Uterus (tissue), 4 donors: ENCODE data around the gene SHC1. TPM values are rescaled to one million over a fixed set of nuclear protein-coding genes. Genes with fewer than 3 reads are reported as not detected.

Experiments used
- DNase-seq, 2 donors: peaks; one replicate each; pipeline ENCODE4 v3.0.0-alpha.2; 2019 to 2020
- H3K27ac ChIP-seq, 2 donors: fragments of 200-600 bp; sonication (generic); 1 replicate in 1 of 2; 2 replicates in 1 of 2; pipeline ENCODE4 v1.5.1; 2016 to 2018
- H3K27me3 ChIP-seq, 2 donors: fragments of 200-600 bp; sonication (generic); one replicate each; pipeline ENCODE4 v1.5.1; 2018 to 2019; ENCODE audit warnings: control low read depth in 1 of 2
- H3K36me3 ChIP-seq, 2 donors: fragments of 200-600 bp; sonication (generic); one replicate each; pipeline ENCODE4 v1.5.1; 2019; ENCODE audit warnings: control low read depth in 1 of 2
- H3K4me1 ChIP-seq, 2 donors: fragments of 200-600 bp; sonication (generic); one replicate each; pipeline ENCODE4 v1.5.1; 2018 to 2019; ENCODE audit warnings: control low read depth in 1 of 2
- H3K4me3 ChIP-seq, 2 donors: fragments of 200-600 bp; sonication (generic); 1 replicate in 1 of 2; 2 replicates in 1 of 2; pipeline ENCODE4 v1.5.1; 2018 to 2019; ENCODE audit warnings: mild to moderate bottlenecking in 1 of 2
- H3K9me3 ChIP-seq, 2 donors: fragments of 200-600 bp; sonication (generic); one replicate each; pipeline ENCODE4 v1.5.1; 2019; ENCODE audit warnings: control low read depth in 1 of 2
- POLR2A ChIP-seq, 2 donors: fragments of 450-650 bp; IDR thresholded peaks; one replicate each; pipeline ENCODE4 v1.6.1; 2016; ENCODE audit warnings: antibody characterized with exemption in 2 of 2, mild to moderate bottlenecking in 1 of 2, moderate library complexity in 1 of 2
- intact Hi-C: fragments of 100-400 bp; cut with DNase I; formaldehyde crosslinking; loops from one replicate; pipeline ENCODE4 v1.15.1; 2023; ENCODE audit warnings: low total_unique reads
- total RNA-seq, 4 donors: library from RNA; depleted of rRNA in 3 of 4; stranded (reverse); fragments of >200 nt in 3 of 4; gene quantifications; one replicate each; pipeline versions ENCODE4 v1.1.0 to v1.2.4, GENCODE V29; 2014 to 2023
- TF ChIP-seq, protein P1 (sequence below), 4 experiments: fragments of 200-600 bp in 2 of 4; fragments of 450-650 bp in 2 of 4; sonication (generic) in 2 of 4; IDR thresholded peaks; one replicate each; pipeline ENCODE4 v1.5.1; 2016 to 2019; ENCODE audit warnings: antibody characterized with exemption in 4 of 4, mild to moderate bottlenecking in 2 of 4, moderate library complexity in 1 of 4
- donor health status: DM: yes; HTN: yes; CAD: no.

The SHC1 gene
- total RNA-seq, 4 donors from 2014 or later: 93.5 to 149 (median 101) TPM

DNA sequence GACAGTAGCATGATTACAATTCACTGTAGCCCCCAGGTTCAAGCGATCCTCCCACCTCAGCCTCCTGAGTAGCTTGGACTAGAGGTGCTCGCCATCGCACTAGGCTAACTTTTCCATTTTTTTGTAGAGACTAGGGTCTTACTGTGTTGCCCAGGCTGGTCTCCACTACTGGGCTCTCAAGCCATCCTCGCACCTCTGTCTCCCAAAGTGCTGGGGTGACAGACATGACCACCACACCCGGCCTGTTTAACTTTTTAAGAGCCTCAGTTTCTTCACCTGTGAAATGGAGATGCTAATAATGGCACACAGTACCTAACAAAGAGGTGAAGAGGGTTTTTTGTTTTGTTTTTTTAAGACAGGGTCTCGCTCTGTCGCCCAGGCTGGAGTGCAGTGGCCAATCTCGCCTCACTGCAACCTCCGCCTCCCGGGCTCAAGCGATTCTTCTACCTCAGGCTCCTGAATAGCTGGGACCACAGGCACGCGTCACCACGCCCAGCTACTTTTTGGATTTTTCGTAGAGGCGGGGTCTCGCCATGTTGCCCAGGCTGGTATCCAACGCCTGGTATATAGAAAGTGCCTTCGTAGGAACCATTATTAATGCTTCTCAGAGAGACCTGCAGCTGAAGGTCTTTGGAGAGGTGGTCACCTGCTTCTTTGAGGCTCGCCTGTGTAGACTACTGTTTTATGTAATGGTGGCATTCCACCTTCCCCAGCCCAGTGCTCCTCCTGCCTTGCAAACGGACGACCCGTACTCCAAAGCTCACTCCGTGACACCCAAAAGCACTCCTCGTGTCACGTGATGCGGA lies 34.6 kb downstream of the SHC1 start:
- Histone ChIP-seq H3K4me3 (peak overlapping the region; percentile 56 to 59), H3K27me3 (no peaks in the 10 kb centered on the region), H3K4me1 (no peaks in the 10 kb centered on the region), H3K9me3 (no peaks in the 10 kb centered on the region), H3K36me3 (no peaks in the 10 kb centered on the region), H3K27ac (peak overlapping the region; percentile 93 to 98)
- no peak for DNase-seq
- TF ChIP-seq, protein P1, sequence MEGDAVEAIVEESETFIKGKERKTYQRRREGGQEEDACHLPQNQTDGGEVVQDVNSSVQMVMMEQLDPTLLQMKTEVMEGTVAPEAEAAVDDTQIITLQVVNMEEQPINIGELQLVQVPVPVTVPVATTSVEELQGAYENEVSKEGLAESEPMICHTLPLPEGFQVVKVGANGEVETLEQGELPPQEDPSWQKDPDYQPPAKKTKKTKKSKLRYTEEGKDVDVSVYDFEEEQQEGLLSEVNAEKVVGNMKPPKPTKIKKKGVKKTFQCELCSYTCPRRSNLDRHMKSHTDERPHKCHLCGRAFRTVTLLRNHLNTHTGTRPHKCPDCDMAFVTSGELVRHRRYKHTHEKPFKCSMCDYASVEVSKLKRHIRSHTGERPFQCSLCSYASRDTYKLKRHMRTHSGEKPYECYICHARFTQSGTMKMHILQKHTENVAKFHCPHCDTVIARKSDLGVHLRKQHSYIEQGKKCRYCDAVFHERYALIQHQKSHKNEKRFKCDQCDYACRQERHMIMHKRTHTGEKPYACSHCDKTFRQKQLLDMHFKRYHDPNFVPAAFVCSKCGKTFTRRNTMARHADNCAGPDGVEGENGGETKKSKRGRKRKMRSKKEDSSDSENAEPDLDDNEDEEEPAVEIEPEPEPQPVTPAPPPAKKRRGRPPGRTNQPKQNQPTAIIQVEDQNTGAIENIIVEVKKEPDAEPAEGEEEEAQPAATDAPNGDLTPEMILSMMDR (IDR thresholded peaks at IDR 0.05): no peak
- no peak for TF ChIP-seq POLR2A (IDR thresholded peaks at IDR 0.05)
- intact Hi-C loops: no loop called here

DNA sequence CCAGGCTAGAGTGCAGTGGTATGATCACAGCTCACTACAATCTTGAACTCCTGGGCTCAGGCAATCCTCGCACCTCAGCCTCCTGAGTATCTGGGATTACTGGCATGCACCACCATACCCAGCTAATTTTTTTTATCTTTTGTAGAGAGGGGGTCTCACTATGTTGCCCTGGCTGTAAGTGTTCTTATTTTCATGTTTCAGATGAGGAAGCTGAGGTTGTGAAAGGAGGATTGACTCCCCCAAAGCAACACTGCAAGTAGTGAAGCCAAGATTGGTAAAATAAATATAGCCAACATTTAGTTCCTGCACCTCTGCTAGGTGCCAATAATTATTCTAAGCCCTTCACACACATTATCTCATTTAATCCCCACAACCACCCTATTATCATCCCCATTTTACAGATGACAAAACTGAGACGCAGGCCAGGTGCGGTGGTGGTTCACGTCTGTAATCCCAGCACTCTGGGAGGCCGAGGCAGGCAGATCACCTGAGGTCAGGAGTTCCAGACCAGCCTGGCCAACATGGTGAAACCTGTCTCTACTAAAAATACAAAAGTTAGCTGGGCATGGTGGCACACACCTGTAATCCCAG lies 36.1 kb downstream of the SHC1 start:
- no peaks in the 10 kb centered on the region for H3K27me3 ChIP-seq
- no peaks in the 10 kb centered on the region for H3K9me3 ChIP-seq
- TF ChIP-seq POLR2A (IDR thresholded peaks at IDR 0.05): no peak
- TF ChIP-seq, protein P1 (IDR thresholded peaks at IDR 0.05): no peak
- no peaks in the 10 kb centered on the region for H3K36me3 ChIP-seq
- intact Hi-C loops: no loop called here
- no peak for DNase-seq
- no peak overlapping the region for H3K27ac ChIP-seq
- H3K4me1 ChIP-seq: no peaks in the 10 kb centered on the region
- no peak overlapping the region for H3K4me3 ChIP-seq

DNA sequence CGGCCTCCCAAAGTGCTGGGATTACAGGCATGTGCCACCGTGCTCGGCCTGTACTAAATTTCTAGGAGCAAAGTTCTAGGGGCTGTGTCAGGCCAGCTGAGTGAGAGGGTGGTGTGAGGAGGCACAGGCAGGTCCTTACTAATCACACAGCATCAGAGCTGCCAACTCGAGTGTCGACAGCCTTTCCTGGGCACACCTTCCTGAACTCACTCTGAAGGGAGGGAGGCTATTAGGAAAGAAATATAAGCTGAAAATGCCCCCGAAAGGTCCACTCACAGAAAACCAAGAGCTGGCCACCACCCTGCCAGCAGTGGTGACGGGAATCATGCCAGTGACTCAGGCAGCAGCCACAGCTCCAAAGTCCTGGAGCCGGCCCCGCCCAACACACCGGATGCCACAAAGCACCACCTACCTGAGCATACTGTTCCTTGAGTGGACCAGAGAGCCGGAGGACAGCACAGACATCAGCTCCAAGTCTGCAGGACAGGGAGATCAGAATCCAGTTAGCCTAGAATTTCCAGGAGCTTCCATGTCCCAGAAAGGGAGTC lies 38.5 kb downstream of the SHC1 start:
- intact Hi-C loops: no loop called here
- H3K27me3 ChIP-seq: no peaks in the 10 kb centered on the region
- no peaks in the 10 kb centered on the region for H3K36me3 ChIP-seq
- no peaks in the 10 kb centered on the region for H3K9me3 ChIP-seq
- H3K4me3 ChIP-seq: no peak overlapping the region
- no peak for DNase-seq
- H3K27ac ChIP-seq: no peak overlapping the region
- TF ChIP-seq POLR2A (IDR thresholded peaks at IDR 0.05): no peak
- TF ChIP-seq, protein P1 (IDR thresholded peaks at IDR 0.05): no peak
- H3K4me1 ChIP-seq: no peaks in the 10 kb centered on the region

DNA sequence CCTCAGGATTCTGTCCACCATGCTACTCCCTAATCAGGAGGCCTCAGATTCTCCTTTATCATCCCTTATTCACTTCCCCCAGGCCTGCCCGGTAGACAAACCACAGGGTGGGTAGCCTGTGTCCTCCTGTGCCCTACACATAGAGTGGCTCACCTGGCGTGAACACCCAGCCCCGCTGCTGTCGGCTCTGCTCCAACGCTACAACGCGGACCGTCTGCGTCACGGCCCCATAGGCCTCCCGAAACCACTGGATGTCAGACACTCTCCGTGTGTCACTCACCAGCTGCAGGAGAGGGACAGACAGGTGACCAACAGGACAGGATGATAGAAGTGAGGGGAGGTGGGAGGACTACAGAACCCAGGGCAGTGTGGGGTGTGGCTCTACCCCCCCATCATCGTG lies 44.3 kb downstream of the SHC1 start:
- no peaks in the 10 kb centered on the region for H3K9me3 ChIP-seq
- H3K4me1 ChIP-seq: no peaks in the 10 kb centered on the region
- no peak for TF ChIP-seq POLR2A (IDR thresholded peaks at IDR 0.05)
- TF ChIP-seq, protein P1 (IDR thresholded peaks at IDR 0.05): no peak
- H3K36me3 ChIP-seq: no peaks in the 10 kb centered on the region
- no peak overlapping the region for H3K4me3 ChIP-seq
- H3K27me3 ChIP-seq: no peaks in the 10 kb centered on the region
- no peak for DNase-seq
- no peak overlapping the region for H3K27ac ChIP-seq
- intact Hi-C loops: no loop called here
